GM21576 (cell line): ENCODE results near the gene ZKSCAN1.
"Not testable (repeated sequence)": the region's sequence is repeated elsewhere in the genome, so short reads cannot be mapped to it uniquely, and the experiment has no call there.

ENCODE experiments used
- ATAC-seq: cut with Tn5 transposase; IDR thresholded peaks from one replicate; pipeline ENCODE4 v1.9.1; 2021; ENCODE audit warnings: mild to moderate bottlenecking, moderate library complexity; ENCODE audit not compliant: unreplicated experiment

The ZKSCAN1 gene

GRCh38 chr7:100000239-100000638 is 15.2 kb upstream of the ZKSCAN1 start:
- no peak for ATAC-seq

- ATAC-seq, result no peak
Measured at GRCh38 chr7:100003711-100004661, 11.4 kb upstream of the ZKSCAN1 start.

- ATAC-seq, result no peak
Measured at GRCh38 chr7:100007887-100008286, 7.5 kb upstream of the ZKSCAN1 start.

- ATAC-seq, result no peak
Measured at GRCh38 chr7:100008525-100008924, 6.9 kb upstream of the ZKSCAN1 start.

- not testable (repeated sequence) for ATAC-seq
Measured at GRCh38 chr7:100009952-100010351, 5.4 kb upstream of the ZKSCAN1 start.

DNA sequence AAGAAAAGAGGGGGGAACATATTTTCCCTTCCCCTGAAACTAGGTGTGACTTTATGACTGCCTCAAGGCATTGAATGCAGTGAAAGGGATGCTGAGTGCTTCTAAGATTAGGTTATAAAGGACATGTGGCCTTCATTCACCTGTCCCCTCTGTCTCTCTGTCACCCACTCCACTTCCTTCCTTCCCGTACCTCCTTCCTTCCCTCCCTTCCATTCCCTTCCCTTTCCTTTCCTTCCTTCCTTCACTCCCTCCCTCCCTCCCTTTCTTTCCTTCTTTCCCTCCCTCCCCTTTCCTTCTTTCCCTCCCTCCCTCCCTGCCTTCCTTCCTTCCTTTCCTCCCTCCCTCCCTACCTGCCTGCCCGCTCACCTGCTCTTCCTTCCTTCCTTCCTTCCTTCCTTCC is 4.5 kb upstream of the ZKSCAN1 start:
- ATAC-seq, result no peak

DNA sequence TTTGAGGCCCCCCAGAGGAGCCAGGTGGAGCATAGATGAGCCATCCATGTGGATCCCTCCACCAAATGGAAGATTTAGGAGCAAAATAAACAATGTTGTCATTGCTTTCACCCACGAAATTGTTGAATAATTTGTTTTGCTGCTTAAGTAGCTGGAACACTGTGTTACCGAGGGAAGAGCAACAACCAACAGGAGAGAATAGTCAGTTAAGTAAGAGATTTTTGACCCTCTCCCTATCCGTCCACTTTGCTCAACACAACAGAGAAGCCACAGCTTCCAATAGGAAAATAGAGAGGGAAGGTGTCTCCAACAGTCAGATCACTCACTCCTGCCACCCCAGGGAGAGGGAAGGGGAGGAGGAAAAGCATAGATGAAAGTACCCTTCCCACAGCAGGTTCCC is 3.9 kb upstream of the ZKSCAN1 start:
- ATAC-seq, result no peak

DNA sequence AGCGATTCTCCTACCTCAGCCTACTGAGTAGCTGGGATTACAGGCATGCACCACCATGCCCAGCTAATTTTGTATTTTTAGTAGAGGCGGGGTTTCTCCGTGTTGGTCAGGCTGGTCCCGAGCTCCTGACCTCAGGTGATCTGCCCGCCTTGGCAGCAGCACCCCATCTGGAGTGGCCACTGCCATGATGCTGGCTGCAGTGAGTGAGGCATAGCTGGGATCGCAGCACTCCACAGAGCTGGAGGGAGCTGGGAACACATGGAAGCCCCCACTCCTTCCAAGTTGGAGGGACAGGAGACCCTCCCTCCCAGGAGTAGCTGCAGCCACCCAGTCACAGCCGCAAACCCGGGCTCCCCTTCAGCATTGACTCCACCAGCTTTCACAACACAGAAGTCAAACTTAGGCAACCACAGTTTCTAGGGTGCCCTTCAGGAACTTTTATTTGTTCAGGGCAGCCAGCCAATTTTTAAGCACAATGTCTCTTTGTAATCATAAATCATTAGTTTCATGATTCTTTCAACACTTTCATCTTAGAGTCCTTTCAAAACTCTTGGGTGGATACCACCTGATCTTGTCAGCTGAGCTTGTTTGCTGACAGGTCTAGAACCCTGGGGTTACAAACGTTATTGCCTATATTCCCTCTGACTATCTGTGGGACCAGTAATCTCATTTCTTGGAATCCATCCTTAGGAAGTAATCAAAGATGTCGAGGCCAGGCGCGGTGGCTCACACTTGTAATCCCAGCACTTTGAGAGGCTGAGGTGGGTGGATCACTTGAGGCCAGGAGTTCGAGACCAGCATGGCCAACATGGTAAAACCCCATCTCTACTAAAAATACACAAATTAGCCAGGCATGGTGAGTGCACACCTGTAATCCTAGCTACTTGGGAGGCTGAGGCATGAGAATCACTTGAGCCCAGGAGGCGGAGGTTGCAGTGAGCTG is 2.7 kb upstream of the ZKSCAN1 start:
- not testable (repeated sequence) for ATAC-seq

DNA sequence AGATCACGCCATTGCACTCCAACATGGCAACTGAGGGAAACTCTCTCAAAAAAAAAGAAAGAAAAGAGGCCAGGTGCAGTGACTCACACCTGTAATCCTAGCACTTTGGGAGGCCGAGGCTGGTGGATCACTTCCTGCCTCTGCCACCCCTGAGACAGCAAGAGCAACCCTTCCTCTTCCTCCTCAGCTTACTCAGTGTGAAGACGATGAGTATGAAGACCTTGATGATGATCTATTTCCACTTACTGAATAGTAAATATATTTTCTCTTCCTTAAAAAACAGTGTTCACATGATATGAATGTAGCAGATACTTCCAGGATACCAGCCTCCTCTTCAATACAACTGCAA is 2.1 kb upstream of the ZKSCAN1 start:
- no peak for ATAC-seq

DNA sequence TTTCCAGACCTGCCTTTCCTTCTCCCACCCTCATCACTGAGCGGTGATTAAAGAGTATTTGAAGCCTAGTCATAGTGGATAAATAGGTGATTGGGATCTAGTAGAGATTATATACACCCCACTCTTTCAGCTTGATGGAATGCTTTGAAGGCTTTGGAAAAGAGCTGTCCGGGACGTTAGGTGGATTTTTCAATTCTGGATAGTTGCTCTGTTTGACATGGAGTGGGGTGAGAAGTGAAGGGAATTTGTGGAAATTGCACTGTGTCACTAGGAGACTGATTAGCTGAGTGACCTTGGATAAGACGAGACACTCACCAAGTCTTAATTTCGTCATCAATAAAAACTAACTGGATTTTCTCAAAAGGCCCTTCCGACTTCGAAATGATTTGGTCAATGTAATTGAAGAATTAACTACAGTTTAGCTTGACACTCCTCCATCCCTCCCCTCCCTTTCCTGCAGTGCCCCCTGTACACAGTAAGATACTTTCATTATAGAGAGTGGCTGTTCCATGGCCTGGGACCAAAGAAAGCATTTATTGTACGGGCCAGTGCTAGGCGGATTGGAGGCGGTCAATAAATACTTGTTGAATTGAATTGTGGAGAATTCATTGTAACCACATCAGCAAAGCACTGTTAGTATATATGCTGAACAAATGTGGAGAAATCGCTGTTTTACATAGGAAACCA is 962 bp downstream of the ZKSCAN1 start:
- no peak for ATAC-seq

DNA sequence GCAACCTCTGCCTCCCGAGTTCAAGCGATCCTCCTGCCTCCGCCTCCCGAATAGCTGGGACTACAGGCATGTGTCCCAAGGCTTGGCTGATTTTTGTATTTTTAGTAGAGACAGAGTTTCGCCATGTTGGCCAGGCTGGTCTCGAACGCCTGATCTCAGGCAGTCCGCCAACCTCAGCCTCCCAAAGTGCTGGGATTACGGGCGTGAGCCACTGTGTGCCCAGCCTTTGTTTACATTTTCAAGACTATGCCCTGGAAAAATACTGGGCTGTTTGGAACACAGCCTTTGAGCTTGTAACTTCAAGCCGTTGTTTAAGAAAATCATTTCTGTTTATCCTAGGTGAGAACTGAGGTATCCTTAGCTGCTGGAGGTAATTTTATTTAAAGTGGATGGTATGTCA is 1.9 kb downstream of the ZKSCAN1 start:
- no peak for ATAC-seq

DNA sequence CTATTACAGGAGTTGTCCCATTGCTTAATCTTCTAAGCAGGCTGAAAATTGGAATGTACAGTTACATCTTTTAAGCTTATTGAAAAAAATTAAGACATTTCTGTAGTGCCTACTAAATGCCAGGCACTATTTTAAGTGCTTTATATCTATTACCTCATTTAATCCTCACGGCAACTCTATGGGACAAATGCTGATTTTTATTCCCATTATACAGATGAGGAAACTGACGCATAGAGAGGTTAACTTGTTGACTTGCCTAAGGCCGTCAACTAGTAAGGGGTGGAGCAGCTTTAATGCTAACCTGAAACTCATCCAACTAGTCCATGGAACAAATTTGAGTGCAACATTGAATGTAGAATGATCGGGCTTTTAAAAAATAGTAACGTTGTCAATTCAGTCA is 2.5 kb downstream of the ZKSCAN1 start:
- no peak for ATAC-seq

DNA sequence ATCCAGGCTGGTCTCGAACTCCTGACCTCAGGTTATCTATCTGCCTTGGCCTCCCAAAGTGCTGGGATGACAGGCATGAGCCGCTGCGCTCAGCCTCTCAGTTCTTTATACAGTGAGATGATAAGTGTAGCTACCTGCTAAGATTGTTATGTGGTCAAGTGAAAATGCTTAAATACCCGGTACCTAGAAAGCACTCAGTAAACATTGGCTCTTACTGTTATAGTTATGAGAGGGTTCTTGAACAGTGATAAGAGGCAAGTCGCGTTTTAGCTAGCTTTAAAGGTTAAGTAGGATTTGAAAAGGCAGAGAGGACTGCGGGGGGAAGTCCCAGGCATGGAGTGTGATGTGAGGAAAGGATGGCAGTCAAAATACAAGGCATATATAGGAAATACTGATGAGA is 4.5 kb downstream of the ZKSCAN1 start:
- no peak for ATAC-seq

GRCh38 chr7:100021297-100021696 is 5.9 kb downstream of the ZKSCAN1 start:
- no peak for ATAC-seq

GRCh38 chr7:100022621-100023020 is 7.2 kb downstream of the ZKSCAN1 start:
- no peak for ATAC-seq

GRCh38 chr7:100023526-100023925 is 8.1 kb downstream of the ZKSCAN1 start:
- no peak for ATAC-seq

GRCh38 chr7:100024020-100024619 is 8.7 kb downstream of the ZKSCAN1 start:
- ATAC-seq, result no peak

DNA sequence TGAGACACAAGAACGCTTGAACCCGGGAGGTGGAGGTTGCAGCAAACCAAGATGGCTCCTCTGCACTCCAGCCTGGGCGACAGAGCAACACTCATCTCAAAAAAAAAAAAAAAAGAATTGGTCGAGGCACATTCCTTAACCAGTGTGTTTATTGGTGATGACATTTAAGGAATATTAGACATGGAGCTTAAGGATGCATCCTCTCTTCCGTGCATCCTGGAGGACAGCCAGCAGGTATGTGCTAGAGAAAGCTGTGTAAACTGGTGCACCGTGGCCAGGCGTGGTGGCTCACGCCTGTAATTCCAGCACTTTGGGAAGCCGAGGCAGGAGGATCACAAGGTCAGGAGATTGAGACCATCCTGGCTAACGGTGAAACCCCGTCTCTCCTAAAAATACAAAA is 11.8 kb downstream of the ZKSCAN1 start:
- ATAC-seq, result no peak

GRCh38 chr7:100029596-100029995 is 14.2 kb downstream of the ZKSCAN1 start:
- no peak for ATAC-seq

DNA sequence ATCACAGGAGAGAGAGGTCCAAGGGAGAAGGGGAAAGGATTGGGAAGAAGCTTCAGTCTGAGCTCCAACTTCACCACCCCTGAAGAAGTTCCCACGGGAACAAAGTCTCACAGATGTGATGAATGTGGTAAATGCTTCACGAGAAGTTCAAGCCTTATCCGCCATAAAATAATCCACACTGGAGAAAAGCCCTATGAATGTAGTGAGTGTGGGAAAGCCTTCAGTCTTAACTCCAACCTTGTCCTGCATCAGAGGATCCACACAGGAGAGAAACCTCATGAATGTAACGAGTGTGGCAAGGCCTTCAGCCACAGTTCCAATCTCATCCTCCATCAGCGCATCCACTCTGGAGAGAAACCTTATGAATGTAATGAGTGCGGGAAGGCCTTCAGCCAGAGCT is 18.1 kb downstream of the ZKSCAN1 start:
- no peak for ATAC-seq
